ENCODE measurements around the gene RAB6A.

Gene RAB6A

GRCh38 chr11:73651252-73651651 lies 109.6 kb downstream of the RAB6A start:
- Histone ChIP-seq H3K27me3 (replicated peaks; ENCODE audit: control insufficient read depth, insufficient read depth, low read length, poor library complexity, severe bottlenecking) (no peaks in the 10 kb centered on the region), H3K4me3 (ENCODE audit: insufficient read depth, low read depth, low read length, poor library complexity, severe bottlenecking) (no peak overlapping the region), H3K36me3 (ENCODE audit: control insufficient read depth, insufficient read depth, low read length) (peaks cover 20% of the 10 kb centered on the region), H3K4me1 (ENCODE audit: control insufficient read depth, insufficient read depth, low read length, poor library complexity, severe bottlenecking) (peaks cover 7% of the 10 kb centered on the region), H3K27ac (ENCODE audit: insufficient read depth, low read length, poor library complexity, severe bottlenecking) (no peak overlapping the region), H3K9me3 (ENCODE audit: control insufficient read depth, low read length) (no peaks in the 10 kb centered on the region)
- no peak for DNase-seq

GRCh38 chr11:73650400-73650799 lies 110.5 kb downstream of the RAB6A start:
- H3K36me3 ChIP-seq (ENCODE audit: control insufficient read depth, insufficient read depth, low read length), result peaks cover 15% of the 10 kb centered on the region
- H3K27me3 ChIP-seq (replicated peaks; ENCODE audit: control insufficient read depth, insufficient read depth, low read length, poor library complexity, severe bottlenecking), result no peaks in the 10 kb centered on the region
- no peaks in the 10 kb centered on the region for H3K9me3 ChIP-seq (ENCODE audit: control insufficient read depth, low read length)
- peaks cover 7% of the 10 kb centered on the region for H3K4me1 ChIP-seq (ENCODE audit: control insufficient read depth, insufficient read depth, low read length, poor library complexity, severe bottlenecking)
- no peak for DNase-seq
- no peak overlapping the region for H3K27ac ChIP-seq (ENCODE audit: insufficient read depth, low read length, poor library complexity, severe bottlenecking)
- no peak overlapping the region for H3K4me3 ChIP-seq (ENCODE audit: insufficient read depth, low read depth, low read length, poor library complexity, severe bottlenecking)

DNA sequence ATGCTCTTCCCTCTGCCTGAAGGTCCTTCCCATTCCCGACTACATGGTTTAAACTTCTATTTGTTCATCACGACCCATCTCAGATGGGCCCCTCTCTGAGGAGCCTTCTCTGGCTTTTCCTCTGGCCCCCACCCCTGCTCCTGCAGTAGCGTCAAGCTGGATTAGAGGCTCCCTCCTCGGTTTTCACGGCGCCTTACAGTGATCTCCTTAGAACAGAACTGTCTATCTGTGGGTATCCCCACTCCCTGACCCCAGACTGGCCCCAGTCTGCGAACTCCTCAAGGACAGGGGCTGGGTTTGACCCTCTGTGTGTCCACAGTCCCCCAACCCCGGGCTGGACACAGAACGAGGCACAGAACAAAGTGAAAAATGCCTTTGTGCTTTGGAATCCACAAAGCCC lies 111.7 kb downstream of the RAB6A start:
- no peaks in the 10 kb centered on the region for H3K9me3 ChIP-seq (ENCODE audit: control insufficient read depth, low read length)
- peaks cover 7% of the 10 kb centered on the region for H3K4me1 ChIP-seq (ENCODE audit: control insufficient read depth, insufficient read depth, low read length, poor library complexity, severe bottlenecking)
- H3K4me3 ChIP-seq (ENCODE audit: insufficient read depth, low read depth, low read length, poor library complexity, severe bottlenecking), result no peak overlapping the region
- no peak overlapping the region for H3K27ac ChIP-seq (ENCODE audit: insufficient read depth, low read length, poor library complexity, severe bottlenecking)
- H3K36me3 ChIP-seq (ENCODE audit: control insufficient read depth, insufficient read depth, low read length), result peaks cover 15% of the 10 kb centered on the region
- no peaks in the 10 kb centered on the region for H3K27me3 ChIP-seq (replicated peaks; ENCODE audit: control insufficient read depth, insufficient read depth, low read length, poor library complexity, severe bottlenecking)
- no peak for DNase-seq

DNA sequence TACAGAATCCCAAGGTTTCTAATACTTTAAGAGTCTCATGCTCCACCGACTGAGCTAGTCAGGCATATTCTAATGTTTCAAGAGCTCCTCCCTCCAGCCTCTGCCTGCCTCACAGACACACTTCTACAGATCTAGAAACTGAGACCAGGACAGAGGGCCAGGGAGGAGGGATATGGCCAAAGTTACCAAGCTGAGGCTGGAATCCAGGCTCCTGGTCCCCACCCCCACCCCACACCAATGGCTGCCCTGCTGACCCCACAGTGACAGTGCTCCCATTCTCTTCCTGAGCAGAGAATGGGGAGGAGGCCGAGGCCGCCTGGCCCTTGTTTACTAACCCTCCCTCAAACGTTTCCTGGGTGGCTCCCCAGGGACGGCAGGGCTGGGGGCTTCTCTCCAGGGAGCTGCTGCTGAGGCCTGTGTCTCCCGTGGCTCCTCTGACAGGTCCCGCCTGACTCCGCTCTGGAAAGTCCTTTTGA lies 112.3 kb downstream of the RAB6A start:
- no peak overlapping the region for H3K4me3 ChIP-seq (ENCODE audit: insufficient read depth, low read depth, low read length, poor library complexity, severe bottlenecking)
- no peak overlapping the region for H3K27ac ChIP-seq (ENCODE audit: insufficient read depth, low read length, poor library complexity, severe bottlenecking)
- peaks cover 15% of the 10 kb centered on the region for H3K36me3 ChIP-seq (ENCODE audit: control insufficient read depth, insufficient read depth, low read length)
- DNase-seq, result no peak
- no peaks in the 10 kb centered on the region for H3K9me3 ChIP-seq (ENCODE audit: control insufficient read depth, low read length)
- H3K4me1 ChIP-seq (ENCODE audit: control insufficient read depth, insufficient read depth, low read length, poor library complexity, severe bottlenecking), result peaks cover 7% of the 10 kb centered on the region
- H3K27me3 ChIP-seq (replicated peaks; ENCODE audit: control insufficient read depth, insufficient read depth, low read length, poor library complexity, severe bottlenecking), result no peaks in the 10 kb centered on the region

DNA sequence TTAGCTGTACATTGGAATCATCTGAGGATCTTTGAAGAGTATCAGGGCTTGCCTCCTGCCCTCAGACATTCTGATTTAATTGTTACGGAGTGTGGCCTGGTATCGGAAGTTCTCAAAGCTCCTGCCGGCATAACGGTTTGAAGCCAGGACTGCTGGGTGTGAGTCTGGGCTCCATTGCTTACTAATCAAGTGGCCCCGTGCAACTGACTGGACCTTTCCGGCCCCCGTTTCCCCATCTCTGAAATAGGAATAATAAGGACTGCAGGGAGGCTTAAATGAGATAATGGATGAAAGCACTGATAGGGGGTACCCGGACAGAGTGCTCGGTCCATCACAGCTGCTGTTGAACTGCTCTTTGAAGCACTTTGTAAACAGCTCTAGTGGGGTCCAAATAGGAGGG lies 112.8 kb downstream of the RAB6A start:
- no peaks in the 10 kb centered on the region for H3K9me3 ChIP-seq (ENCODE audit: control insufficient read depth, low read length)
- peaks cover 15% of the 10 kb centered on the region for H3K36me3 ChIP-seq (ENCODE audit: control insufficient read depth, insufficient read depth, low read length)
- H3K4me3 ChIP-seq (ENCODE audit: insufficient read depth, low read depth, low read length, poor library complexity, severe bottlenecking), result no peak overlapping the region
- H3K4me1 ChIP-seq (ENCODE audit: control insufficient read depth, insufficient read depth, low read length, poor library complexity, severe bottlenecking), result peaks cover 7% of the 10 kb centered on the region
- no peak overlapping the region for H3K27ac ChIP-seq (ENCODE audit: insufficient read depth, low read length, poor library complexity, severe bottlenecking)
- DNase-seq, result no peak
- H3K27me3 ChIP-seq (replicated peaks; ENCODE audit: control insufficient read depth, insufficient read depth, low read length, poor library complexity, severe bottlenecking), result no peaks in the 10 kb centered on the region

DNA sequence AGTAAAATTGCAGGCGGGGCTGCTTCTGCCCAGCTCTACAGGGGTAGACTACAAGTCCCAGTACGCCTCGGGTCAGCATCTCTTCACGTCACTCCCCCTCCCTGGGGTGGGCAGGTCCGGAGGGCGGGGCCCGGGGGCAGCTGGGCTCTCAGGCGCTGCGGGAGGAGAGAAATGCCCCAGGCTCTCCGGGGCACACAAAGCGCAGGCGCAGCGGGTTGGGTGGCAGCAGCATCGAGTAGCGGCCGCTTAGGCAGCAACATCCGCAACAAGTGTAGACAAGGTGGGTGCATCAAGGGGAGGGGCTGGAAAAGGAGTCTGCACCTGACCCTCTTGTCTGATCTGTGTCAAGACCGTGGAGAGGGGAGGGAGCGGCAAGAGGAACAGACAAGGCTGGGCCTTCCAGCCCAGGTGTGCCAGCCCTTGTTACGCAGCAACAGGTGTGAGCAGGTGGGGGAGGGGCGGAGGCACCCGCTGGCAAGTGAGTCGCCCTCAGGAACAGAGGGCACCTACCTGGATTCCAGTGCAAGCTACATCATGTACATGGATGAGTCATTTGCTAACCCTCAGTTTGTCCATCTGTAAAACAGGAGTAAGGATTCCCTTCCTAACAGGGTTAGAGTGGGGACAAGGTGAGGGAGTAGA lies 113.3 kb downstream of the RAB6A start:
- Histone ChIP-seq H3K36me3 (ENCODE audit: control insufficient read depth, insufficient read depth, low read length) (peaks cover 11% of the 10 kb centered on the region), H3K9me3 (ENCODE audit: control insufficient read depth, low read length) (no peaks in the 10 kb centered on the region), H3K4me3 (ENCODE audit: insufficient read depth, low read depth, low read length, poor library complexity, severe bottlenecking) (peak overlapping the region; percentile 41), H3K27me3 (replicated peaks; ENCODE audit: control insufficient read depth, insufficient read depth, low read length, poor library complexity, severe bottlenecking) (no peaks in the 10 kb centered on the region), H3K27ac (ENCODE audit: insufficient read depth, low read length, poor library complexity, severe bottlenecking) (peak overlapping the region; percentile 42), H3K4me1 (ENCODE audit: control insufficient read depth, insufficient read depth, low read length, poor library complexity, severe bottlenecking) (peaks cover 7% of the 10 kb centered on the region)
- peak; percentile 79 to 87 (median 86) for DNase-seq

GRCh38 chr11:73645972-73646631 lies 114.8 kb downstream of the RAB6A start, which contains the start of gene PLEKHB1:
Gene PLEKHB1, plus strand, starts transcription at chr11:73646581. Its CDS starts 28 bp downstream, at chr11:73646609.
- no peak within 1 kb of the TSS for H3K27ac ChIP-seq (ENCODE audit: insufficient read depth, low read length, poor library complexity, severe bottlenecking)
- no peak for DNase-seq
- peaks cover 7% of the 10 kb centered on the region for H3K4me1 ChIP-seq (ENCODE audit: control insufficient read depth, insufficient read depth, low read length, poor library complexity, severe bottlenecking)
- H3K36me3 ChIP-seq (ENCODE audit: control insufficient read depth, insufficient read depth, low read length), result no peaks in the 10 kb centered on the region
- no peak within 1 kb of the TSS for H3K4me3 ChIP-seq (ENCODE audit: insufficient read depth, low read depth, low read length, poor library complexity, severe bottlenecking)
- H3K9me3 ChIP-seq (ENCODE audit: control insufficient read depth, low read length), result no peaks in the 10 kb centered on the region
- no peaks in the 10 kb centered on the region for H3K27me3 ChIP-seq (replicated peaks; ENCODE audit: control insufficient read depth, insufficient read depth, low read length, poor library complexity, severe bottlenecking)

- DNase-seq, result no peak
- Histone ChIP-seq H3K4me3 (ENCODE audit: insufficient read depth, low read depth, low read length, poor library complexity, severe bottlenecking) (no peak overlapping the region), H3K27me3 (replicated peaks; ENCODE audit: control insufficient read depth, insufficient read depth, low read length, poor library complexity, severe bottlenecking) (no peaks in the 10 kb centered on the region), H3K9me3 (ENCODE audit: control insufficient read depth, low read length) (no peaks in the 10 kb centered on the region), H3K36me3 (ENCODE audit: control insufficient read depth, insufficient read depth, low read length) (no peaks in the 10 kb centered on the region), H3K27ac (ENCODE audit: insufficient read depth, low read length, poor library complexity, severe bottlenecking) (no peak overlapping the region), H3K4me1 (ENCODE audit: control insufficient read depth, insufficient read depth, low read length, poor library complexity, severe bottlenecking) (peaks cover 7% of the 10 kb centered on the region)
Observed at GRCh38 chr11:73645121-73645969, 115.5 kb downstream of the RAB6A start.

DNA sequence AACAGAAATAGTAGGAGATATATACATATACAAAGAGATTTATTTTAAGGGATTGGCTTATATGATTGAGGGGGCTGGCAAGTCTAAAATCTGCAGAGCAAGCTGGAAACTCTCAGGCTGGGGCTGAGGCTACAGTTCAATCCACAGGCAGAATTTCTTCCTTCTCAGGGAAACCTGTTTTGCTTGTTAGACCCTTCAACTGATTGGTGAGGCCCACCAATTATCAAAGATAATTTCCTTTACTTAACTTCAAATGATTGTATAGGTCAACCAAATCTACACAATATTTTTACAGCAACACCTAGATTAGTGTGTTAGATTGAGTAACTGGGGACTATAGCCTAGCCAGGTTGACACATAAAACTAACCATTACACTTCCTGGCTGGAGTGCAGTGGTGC lies 119.2 kb downstream of the RAB6A start:
- DNase-seq, result no peak
- Histone ChIP-seq H3K4me3 (ENCODE audit: insufficient read depth, low read depth, low read length, poor library complexity, severe bottlenecking) (no peak overlapping the region), H3K4me1 (ENCODE audit: control insufficient read depth, insufficient read depth, low read length, poor library complexity, severe bottlenecking) (no peaks in the 10 kb centered on the region), H3K36me3 (ENCODE audit: control insufficient read depth, insufficient read depth, low read length) (no peaks in the 10 kb centered on the region), H3K9me3 (ENCODE audit: control insufficient read depth, low read length) (no peaks in the 10 kb centered on the region), H3K27ac (ENCODE audit: insufficient read depth, low read length, poor library complexity, severe bottlenecking) (no peak overlapping the region), H3K27me3 (replicated peaks; ENCODE audit: control insufficient read depth, insufficient read depth, low read length, poor library complexity, severe bottlenecking) (no peaks in the 10 kb centered on the region)

- Histone ChIP-seq H3K27ac (ENCODE audit: insufficient read depth, low read length, poor library complexity, severe bottlenecking) (no peak overlapping the region), H3K4me3 (ENCODE audit: insufficient read depth, low read depth, low read length, poor library complexity, severe bottlenecking) (no peak overlapping the region), H3K27me3 (replicated peaks; ENCODE audit: control insufficient read depth, insufficient read depth, low read length, poor library complexity, severe bottlenecking) (no peaks in the 10 kb centered on the region)
Observed at GRCh38 chr11:73640592-73640991, 120.3 kb downstream of the RAB6A start.

More at GRCh38 chr11:73640592-73640991, 120.3 kb downstream of the RAB6A start:
- no peaks in the 10 kb centered on the region for H3K36me3 ChIP-seq (ENCODE audit: control insufficient read depth, insufficient read depth, low read length)
- H3K9me3 ChIP-seq (ENCODE audit: control insufficient read depth, low read length), result no peaks in the 10 kb centered on the region
- no peaks in the 10 kb centered on the region for H3K4me1 ChIP-seq (ENCODE audit: control insufficient read depth, insufficient read depth, low read length, poor library complexity, severe bottlenecking)
- no peak for DNase-seq
